ENCODE data around the gene KIAA1586.
"Not testable (repeated sequence)": the region's sequence is repeated elsewhere in the genome, so short reads cannot be mapped to it uniquely, and the experiment has no call there.

Gene KIAA1586

GRCh38 chr6:57046332-57047256 lies at the start of gene KIAA1586:
Gene KIAA1586 (plus strand): TSS chr6:57046693. CDS start chr6:57046756, 63 bp downstream.
- H3K27ac ChIP-seq: peak within 1 kb of the TSS; percentile 83
- CTCF ChIA-PET: interaction anchor here (1.5 kb wide), 1 partner anchor 92 kb away, joined by 4 read pairs; the partner anchor contains the start of gene BEND6
- POLR2A ChIA-PET (ENCODE audit: low non-redundant PET): not testable (repeated sequence)
- DNase-seq (ENCODE audit: low spot score): peak; percentile 77

DNA sequence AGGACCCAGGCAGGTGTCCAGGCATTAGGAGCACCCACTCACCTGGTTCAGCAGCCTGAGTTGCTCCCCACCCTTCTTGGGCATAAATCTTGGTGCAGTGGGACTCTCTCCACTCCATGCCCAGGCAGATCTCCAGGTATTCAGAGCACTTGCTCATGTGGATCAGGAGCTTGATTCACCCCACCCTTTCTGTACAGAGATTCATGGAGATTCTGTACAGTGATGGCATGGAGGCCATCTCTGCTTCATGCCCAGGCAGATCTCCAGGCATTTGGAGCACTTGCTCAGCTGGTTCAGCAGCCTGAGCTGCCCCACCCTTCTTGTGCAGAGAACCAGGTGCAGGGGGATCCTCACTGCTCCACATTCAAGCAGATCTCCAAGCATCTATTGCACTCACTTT lies 47.4 kb upstream of the KIAA1586 start:
- CTCF ChIA-PET: interaction anchor here (1.3 kb wide), 1 partner anchor 44 kb away, joined by 3 read pairs; the partner anchor contains the start of gene BEND6
- POLR2A ChIA-PET (ENCODE audit: low non-redundant PET): no interaction called here
- TF ChIP-seq, protein P1, sequence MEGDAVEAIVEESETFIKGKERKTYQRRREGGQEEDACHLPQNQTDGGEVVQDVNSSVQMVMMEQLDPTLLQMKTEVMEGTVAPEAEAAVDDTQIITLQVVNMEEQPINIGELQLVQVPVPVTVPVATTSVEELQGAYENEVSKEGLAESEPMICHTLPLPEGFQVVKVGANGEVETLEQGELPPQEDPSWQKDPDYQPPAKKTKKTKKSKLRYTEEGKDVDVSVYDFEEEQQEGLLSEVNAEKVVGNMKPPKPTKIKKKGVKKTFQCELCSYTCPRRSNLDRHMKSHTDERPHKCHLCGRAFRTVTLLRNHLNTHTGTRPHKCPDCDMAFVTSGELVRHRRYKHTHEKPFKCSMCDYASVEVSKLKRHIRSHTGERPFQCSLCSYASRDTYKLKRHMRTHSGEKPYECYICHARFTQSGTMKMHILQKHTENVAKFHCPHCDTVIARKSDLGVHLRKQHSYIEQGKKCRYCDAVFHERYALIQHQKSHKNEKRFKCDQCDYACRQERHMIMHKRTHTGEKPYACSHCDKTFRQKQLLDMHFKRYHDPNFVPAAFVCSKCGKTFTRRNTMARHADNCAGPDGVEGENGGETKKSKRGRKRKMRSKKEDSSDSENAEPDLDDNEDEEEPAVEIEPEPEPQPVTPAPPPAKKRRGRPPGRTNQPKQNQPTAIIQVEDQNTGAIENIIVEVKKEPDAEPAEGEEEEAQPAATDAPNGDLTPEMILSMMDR (conservative IDR thresholded peaks at IDR 0.05; ENCODE audit: low read depth): no peak
- no peak for DNase-seq (ENCODE audit: low spot score)
- H3K27ac ChIP-seq: peak overlapping the region; percentile 59

DNA sequence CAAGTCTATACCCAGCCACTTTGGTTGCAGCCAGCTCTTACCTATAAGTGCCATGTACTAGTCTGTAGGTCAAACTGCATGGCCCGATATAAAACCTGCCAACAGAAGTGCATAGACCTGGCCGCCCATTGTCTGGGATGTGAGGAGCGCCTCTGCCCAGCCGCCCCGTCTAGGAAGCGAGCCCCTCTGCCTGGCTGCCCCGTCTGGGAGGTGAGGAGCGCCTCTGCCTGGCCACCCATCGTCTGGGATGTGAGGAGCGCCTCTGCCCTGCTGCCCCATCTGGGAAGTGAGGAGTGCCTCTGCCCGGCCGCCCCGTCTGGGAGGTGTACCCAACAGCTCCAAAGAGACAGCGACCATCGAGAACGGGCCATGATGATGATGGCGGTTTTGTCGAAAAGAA lies 46.7 kb upstream of the KIAA1586 start:
- DNase-seq (ENCODE audit: low spot score); POLR2A ChIA-PET (ENCODE audit: low non-redundant PET): not testable (repeated sequence)
- peak overlapping the region; percentile 59 for H3K27ac ChIP-seq
- CTCF ChIA-PET: interaction anchor here (1.3 kb wide), 1 partner anchor 45 kb away, joined by 3 read pairs; the partner anchor contains the start of gene BEND6

GRCh38 chr6:57002197-57002596 lies 44.3 kb upstream of the KIAA1586 start:
- no peak for DNase-seq (ENCODE audit: low spot score)
- ChIA-PET CTCF (no interaction called here), POLR2A (ENCODE audit: low non-redundant PET) (no interaction called here)
- TF ChIP-seq, protein P1 (conservative IDR thresholded peaks at IDR 0.05; ENCODE audit: low read depth): no peak
- H3K27ac ChIP-seq: no peak overlapping the region

DNA sequence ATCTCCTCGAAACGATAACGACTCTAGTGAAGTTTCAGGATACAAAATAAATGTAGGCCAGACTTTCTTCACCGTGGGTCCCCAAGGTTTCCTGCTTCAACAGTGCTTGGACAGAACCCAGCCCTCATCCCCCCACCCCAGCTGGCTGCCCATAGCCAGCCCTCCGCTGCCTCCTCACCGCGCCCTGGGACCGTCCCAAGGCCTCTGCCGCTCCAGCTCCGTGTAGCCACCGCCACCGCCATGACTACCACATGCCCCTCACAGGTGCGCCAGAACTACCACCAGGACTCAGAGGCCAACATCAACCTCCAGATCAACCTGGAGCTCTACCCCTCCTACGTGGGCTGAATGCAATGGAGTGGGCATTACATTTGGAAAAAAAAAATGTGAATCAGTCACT lies 42.2 kb upstream of the KIAA1586 start:
- TF ChIP-seq, protein P1 (conservative IDR thresholded peaks at IDR 0.05; ENCODE audit: low read depth): no peak
- no peak overlapping the region for H3K27ac ChIP-seq
- CTCF ChIA-PET: interaction anchor here (0.6 kb wide), 1 partner anchor 100 kb away, joined by 3 read pairs; no protein-coding TSS in a partner anchor
- POLR2A ChIA-PET (ENCODE audit: low non-redundant PET): no interaction called here
- DNase-seq (ENCODE audit: low spot score): no peak

DNA sequence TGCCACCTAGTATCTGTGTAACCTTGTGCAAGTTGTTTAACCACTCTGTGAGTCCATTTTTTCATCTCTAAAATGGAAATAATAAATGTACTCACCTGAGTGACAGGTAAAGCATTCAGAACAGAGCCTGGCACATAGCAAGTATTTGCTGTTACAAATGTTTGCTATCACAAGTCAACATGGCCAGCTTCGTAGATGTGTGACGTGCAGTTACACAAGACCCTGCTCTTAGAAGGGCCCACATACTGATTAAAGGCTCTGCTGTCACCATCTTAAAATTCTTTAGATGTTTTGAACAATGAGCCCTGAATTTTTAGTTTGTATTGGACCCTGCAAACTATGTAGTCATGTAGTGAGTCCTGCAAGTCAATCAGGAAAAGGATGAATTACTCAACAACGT lies 40.4 kb upstream of the KIAA1586 start:
- no peak overlapping the region for H3K27ac ChIP-seq
- TF ChIP-seq, protein P1 (conservative IDR thresholded peaks at IDR 0.05; ENCODE audit: low read depth): no peak
- DNase-seq (ENCODE audit: low spot score): no peak
- POLR2A ChIA-PET (ENCODE audit: low non-redundant PET): no interaction called here
- CTCF ChIA-PET: no interaction called here

DNA sequence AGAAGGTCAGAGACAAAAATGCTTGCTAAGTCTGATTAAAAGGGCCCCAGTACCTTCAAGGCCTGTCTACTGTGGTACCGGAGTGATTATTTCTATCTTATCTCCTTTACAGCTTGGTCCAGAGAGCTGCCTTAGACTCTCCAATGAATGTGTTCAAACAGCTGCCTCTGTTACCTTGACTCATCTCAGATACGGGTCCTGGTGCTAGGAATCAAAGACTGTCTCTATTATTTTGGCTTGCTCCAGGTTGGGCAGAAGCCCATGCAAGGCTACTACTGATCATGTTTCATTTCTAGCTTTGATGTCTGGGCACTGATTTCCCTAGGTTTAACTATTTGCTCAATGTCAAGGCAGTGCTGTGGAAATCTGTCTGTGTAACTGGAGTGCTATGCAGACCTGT lies 38.4 kb upstream of the KIAA1586 start:
- H3K27ac ChIP-seq; POLR2A ChIA-PET (ENCODE audit: low non-redundant PET); DNase-seq (ENCODE audit: low spot score): not testable (repeated sequence)
- CTCF ChIA-PET: interaction anchor here (0.6 to 0.7 kb wide), 2 partner anchors 67 to 126 kb away, joined by 3 to 5 read pairs; no protein-coding TSS in a partner anchor

DNA sequence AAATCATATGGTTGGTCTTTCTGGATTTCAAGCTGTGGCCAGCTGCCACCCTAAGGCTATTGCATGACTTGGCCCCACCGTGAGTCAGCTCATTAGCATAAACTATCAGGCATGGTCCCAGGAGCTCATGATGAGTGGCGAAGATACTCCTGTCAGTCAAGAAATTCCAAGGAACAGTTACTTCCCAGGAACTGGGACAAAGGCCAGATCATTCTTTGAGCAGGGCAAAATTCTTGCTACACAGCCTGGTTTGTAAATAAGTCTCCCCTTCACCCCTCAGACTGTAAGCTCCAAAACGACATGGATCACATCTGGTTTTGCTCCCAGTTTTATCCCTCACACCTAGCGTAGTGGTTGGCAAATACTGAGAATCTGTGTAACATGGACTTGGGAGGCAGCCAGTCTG lies 33.0 kb upstream of the KIAA1586 start:
- ChIA-PET CTCF (no interaction called here), POLR2A (ENCODE audit: low non-redundant PET) (no interaction called here)
- no peak overlapping the region for H3K27ac ChIP-seq
- peak; percentile 74 for DNase-seq (ENCODE audit: low spot score)
- TF ChIP-seq, protein P1 (conservative IDR thresholded peaks at IDR 0.05; ENCODE audit: low read depth): no peak

Data from RWPE1 (cell line).